ENCODE data around the gene CA5A. TPM values are rescaled to one million over a fixed set of nuclear protein-coding genes. Genes with fewer than 3 reads are reported as not detected.
"Not testable (repeated sequence)": the region's sequence is repeated elsewhere in the genome, so short reads cannot be mapped to it uniquely, and the experiment has no call there.

CA5A gene
- total and polyA plus RNA-seq, 2 of the 13 experiments (the other 11 are each of a cell fraction or from before 2014, with no cell fraction given), result 66.8 to 106 TPM

DNA sequence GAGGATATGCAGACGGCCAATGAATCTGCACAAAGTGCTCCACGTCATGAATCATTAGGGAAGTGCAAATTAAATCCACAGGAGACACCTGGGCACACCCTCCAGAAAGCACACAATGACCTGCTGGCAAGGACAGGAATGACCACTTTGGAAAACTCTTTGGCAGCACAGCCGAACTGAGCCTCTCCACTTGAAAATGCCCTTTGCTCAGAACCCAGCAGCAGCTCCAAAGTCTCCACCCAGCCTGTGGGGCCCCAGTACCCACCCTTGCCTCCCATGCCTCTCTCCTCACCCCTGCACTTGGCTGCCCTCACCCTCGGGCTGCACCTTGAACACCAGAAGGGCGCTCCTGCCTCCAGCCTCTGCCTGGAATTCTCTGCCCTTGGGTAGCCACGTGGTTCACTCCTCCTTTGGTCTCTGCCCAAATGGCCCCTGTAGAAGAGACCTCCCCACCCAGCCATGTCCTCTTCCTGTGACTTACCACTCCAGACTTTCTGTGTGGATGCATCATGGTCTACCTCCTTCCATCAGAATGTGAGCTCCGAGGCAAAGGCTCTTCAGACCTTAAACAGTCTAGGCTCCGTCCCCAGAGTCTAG, 50.9 kb downstream of the CA5A start (continued):
- TF ChIP-seq, protein P1, sequence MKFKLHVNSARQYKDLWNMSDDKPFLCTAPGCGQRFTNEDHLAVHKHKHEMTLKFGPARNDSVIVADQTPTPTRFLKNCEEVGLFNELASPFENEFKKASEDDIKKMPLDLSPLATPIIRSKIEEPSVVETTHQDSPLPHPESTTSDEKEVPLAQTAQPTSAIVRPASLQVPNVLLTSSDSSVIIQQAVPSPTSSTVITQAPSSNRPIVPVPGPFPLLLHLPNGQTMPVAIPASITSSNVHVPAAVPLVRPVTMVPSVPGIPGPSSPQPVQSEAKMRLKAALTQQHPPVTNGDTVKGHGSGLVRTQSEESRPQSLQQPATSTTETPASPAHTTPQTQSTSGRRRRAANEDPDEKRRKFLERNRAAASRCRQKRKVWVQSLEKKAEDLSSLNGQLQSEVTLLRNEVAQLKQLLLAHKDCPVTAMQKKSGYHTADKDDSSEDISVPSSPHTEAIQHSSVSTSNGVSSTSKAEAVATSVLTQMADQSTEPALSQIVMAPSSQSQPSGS (CRISPR knock-in tag; IDR thresholded peaks at IDR 0.05), result 0 out of 2 replicates have a peak, but pooled peaks have one; percentile 22
- TF ChIP-seq, protein P2, sequence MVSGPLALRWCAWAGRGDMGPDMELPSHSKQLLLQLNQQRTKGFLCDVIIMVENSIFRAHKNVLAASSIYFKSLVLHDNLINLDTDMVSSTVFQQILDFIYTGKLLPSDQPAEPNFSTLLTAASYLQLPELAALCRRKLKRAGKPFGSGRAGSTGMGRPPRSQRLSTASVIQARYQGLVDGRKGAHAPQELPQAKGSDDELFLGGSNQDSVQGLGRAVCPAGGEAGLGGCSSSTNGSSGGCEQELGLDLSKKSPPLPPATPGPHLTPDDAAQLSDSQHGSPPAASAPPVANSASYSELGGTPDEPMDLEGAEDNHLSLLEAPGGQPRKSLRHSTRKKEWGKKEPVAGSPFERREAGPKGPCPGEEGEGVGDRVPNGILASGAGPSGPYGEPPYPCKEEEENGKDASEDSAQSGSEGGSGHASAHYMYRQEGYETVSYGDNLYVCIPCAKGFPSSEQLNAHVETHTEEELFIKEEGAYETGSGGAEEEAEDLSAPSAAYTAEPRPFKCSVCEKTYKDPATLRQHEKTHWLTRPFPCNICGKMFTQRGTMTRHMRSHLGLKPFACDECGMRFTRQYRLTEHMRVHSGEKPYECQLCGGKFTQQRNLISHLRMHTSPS (CRISPR knock-in tag; IDR thresholded peaks at IDR 0.05; ENCODE audit: low read depth), result peak; percentile 70; the same call in 1 of the 2 replicates
- TF ChIP-seq POLR2A (IDR thresholded peaks at IDR 0.05; ENCODE audit: insufficient read depth in 1 of 2, low read depth in 2 of 2, low read length in 2 of 2) (peak in 1 of 2 experiments; percentile 39; a peak in 1 of 4 replicates), KDM6A (CRISPR knock-in tag; IDR thresholded peaks at IDR 0.05; ENCODE audit: low read depth) (peak; percentile 58; the same call in 1 of the 2 replicates), RAD21 (CRISPR knock-in tag; IDR thresholded peaks at IDR 0.05) (peak; percentile 42; the same call in 1 of the 2 replicates), ZNF331 (CRISPR knock-in tag; IDR thresholded peaks at IDR 0.05) (0 out of 2 replicates have a peak, but pooled peaks have one; percentile 23), ZMYM3 (CRISPR knock-in tag; IDR thresholded peaks at IDR 0.05) (peak; percentile 66), RARA (CRISPR knock-in tag; IDR thresholded peaks at IDR 0.05) (peak; percentile 43; the same call in 1 of the 2 replicates), HNF4G (IDR thresholded peaks at IDR 0.05; ENCODE audit: borderline replicate concordance, low read depth, low read length) (peak; percentile 73), YEATS4 (CRISPR knock-in tag; IDR thresholded peaks at IDR 0.05; ENCODE audit: borderline replicate concordance) (peak; percentile 41; the same call in 1 of the 2 replicates), TEAD3 (CRISPR knock-in tag; optimal IDR thresholded peaks at IDR 0.05; ENCODE audit: borderline replicate concordance) (peak; percentile 62), GZF1 (CRISPR knock-in tag; IDR thresholded peaks at IDR 0.05) (0 out of 2 replicates have a peak, but pooled peaks have one; percentile 56), ESRRA (CRISPR knock-in tag; IDR thresholded peaks at IDR 0.05; ENCODE audit: low read depth) (peak; percentile 32; the same call in 1 of the 2 replicates), YY1 (IDR thresholded peaks at IDR 0.05; ENCODE audit: insufficient read depth, insufficient replicate concordance, low read depth, low read length) (peak; percentile 27), HDAC2 (CRISPR knock-in tag; IDR thresholded peaks at IDR 0.05) (0 out of 2 replicates have a peak, but pooled peaks have one; percentile 40)
- TF ChIP-seq, protein P3, sequence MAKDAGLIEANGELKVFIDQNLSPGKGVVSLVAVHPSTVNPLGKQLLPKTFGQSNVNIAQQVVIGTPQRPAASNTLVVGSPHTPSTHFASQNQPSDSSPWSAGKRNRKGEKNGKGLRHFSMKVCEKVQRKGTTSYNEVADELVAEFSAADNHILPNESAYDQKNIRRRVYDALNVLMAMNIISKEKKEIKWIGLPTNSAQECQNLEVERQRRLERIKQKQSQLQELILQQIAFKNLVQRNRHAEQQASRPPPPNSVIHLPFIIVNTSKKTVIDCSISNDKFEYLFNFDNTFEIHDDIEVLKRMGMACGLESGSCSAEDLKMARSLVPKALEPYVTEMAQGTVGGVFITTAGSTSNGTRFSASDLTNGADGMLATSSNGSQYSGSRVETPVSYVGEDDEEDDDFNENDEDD (CRISPR knock-in tag; IDR thresholded peaks at IDR 0.05; ENCODE audit: borderline replicate concordance), result 0 out of 2 replicates have a peak, but pooled peaks have one; percentile 18
- not testable (repeated sequence) for TF ChIP-seq HNF4G (CRISPR knock-in tag; IDR thresholded peaks at IDR 0.05; ENCODE audit: borderline replicate concordance, low read depth)
- TF ChIP-seq, protein P4, sequence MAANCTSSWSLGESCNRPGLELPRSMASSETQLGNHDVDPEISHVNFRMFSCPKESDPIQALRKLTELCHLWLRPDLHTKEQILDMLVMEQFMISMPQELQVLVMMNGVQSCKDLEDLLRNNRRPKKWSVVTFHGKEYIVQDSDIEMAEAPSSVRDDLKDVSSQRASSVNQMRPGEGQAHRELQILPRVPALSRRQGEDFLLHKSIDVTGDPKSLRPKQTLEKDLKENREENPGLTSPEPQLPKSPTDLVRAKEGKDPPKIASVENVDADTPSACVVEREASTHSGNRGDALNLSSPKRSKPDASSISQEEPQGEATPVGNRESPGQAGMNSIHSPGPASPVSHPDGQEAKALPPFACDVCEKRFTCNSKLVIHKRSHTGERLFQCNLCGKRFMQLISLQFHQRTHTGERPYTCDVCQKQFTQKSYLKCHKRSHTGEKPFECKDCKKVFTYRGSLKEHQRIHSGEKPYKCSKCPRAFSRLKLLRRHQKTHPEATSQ (CRISPR knock-in tag; IDR thresholded peaks at IDR 0.05; ENCODE audit: borderline replicate concordance), result peak; percentile 42; the same call in 1 of the 2 replicates
- TF ChIP-seq, protein P5, sequence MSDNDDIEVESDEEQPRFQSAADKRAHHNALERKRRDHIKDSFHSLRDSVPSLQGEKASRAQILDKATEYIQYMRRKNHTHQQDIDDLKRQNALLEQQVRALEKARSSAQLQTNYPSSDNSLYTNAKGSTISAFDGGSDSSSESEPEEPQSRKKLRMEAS (IDR thresholded peaks at IDR 0.05), result peak; percentile 54; the same call in 1 of the 2 replicates
